ENCODE measurements around the gene ZNRF2.

The ZNRF2 gene

GRCh38 chr7:30255064-30255769 is 29.2 kb upstream of the ZNRF2 start:
- H3K4me1 ChIP-seq (ENCODE audit: control insufficient read depth in 2 of 2, insufficient read depth in 1 of 2, low read depth in 1 of 2, low read length in 2 of 2), result no peaks in the 10 kb centered on the region
- peaks cover 0 to 2% (median 0%) of the 10 kb centered on the region in 3 experiments for H3K27me3 ChIP-seq (ENCODE audit: control insufficient read depth in 3 of 3, insufficient read depth in 3 of 3, low read depth in 1 of 3, low read length in 3 of 3)
- no CpG with 5 or more reads among the region's 4 CpGs for WGBS, 2 donors (ENCODE audit: extremely low coverage in 2 of 2, insufficient read length in 2 of 2, insufficient replicate concordance in 1 of 2)
- no peak overlapping the region for H4K8ac ChIP-seq (ENCODE audit: low read depth, low read length)
- no peaks in the 10 kb centered on the region for H3K9me3 ChIP-seq (replicated peaks in 1 of 2; ENCODE audit: control insufficient read depth in 2 of 2, insufficient read depth in 1 of 2, low read depth in 1 of 2, low read length in 2 of 2)
- no peaks in the 10 kb centered on the region for H3K79me1 ChIP-seq (ENCODE audit: low read depth, low read length)
- no peak overlapping the region for H3K4me3 ChIP-seq (ENCODE audit: low read length in 2 of 2)
- H3K18ac ChIP-seq (ENCODE audit: low read length), result no peak overlapping the region
- no peak overlapping the region for H2BK12ac ChIP-seq (ENCODE audit: low read length)
- no peak overlapping the region for H3K4ac ChIP-seq (ENCODE audit: low read length)
- no peak overlapping the region for H2BK120ac ChIP-seq (ENCODE audit: low read depth, low read length)
- H2BK5ac ChIP-seq (ENCODE audit: low read length), result no peak overlapping the region
- H3K27ac ChIP-seq (replicated peaks; ENCODE audit: low read length), result no peak overlapping the region
- H3K23ac ChIP-seq (ENCODE audit: low read depth, low read length, poor library complexity), result no peak overlapping the region
- no peak overlapping the region for H3K4me2 ChIP-seq (ENCODE audit: insufficient read depth, low read length, poor library complexity, severe bottlenecking)
- no peaks in the 10 kb centered on the region for H3K36me3 ChIP-seq (replicated peaks in 1 of 2; ENCODE audit: control insufficient read depth in 2 of 2, insufficient read depth in 2 of 2, low read length in 2 of 2)
- H2BK15ac ChIP-seq (ENCODE audit: low read length), result no peak overlapping the region
- H2AK5ac ChIP-seq (ENCODE audit: low read depth, low read length), result no peak overlapping the region
- no peak for DNase-seq (ENCODE audit: low spot score)
- no peak overlapping the region for H3K9ac ChIP-seq (ENCODE audit: low read depth, low read length, poor library complexity)
- no peak overlapping the region for H3K14ac ChIP-seq (ENCODE audit: low read length)
- H2AFZ ChIP-seq (ENCODE audit: low read length), result no peak overlapping the region
- no peak overlapping the region for H4K91ac ChIP-seq (ENCODE audit: low read depth, low read length, poor library complexity)

GRCh38 chr7:30256349-30256858 is 28.0 kb upstream of the ZNRF2 start:
- Histone ChIP-seq H4K91ac (ENCODE audit: low read depth, low read length, poor library complexity) (no peak overlapping the region), H3K23ac (ENCODE audit: low read depth, low read length, poor library complexity) (no peak overlapping the region), H3K14ac (ENCODE audit: low read length) (no peak overlapping the region), H3K4me1 (ENCODE audit: control insufficient read depth in 2 of 2, insufficient read depth in 1 of 2, low read depth in 1 of 2, low read length in 2 of 2) (no peaks in the 10 kb centered on the region), H2AFZ (ENCODE audit: low read length) (no peak overlapping the region), H2BK120ac (ENCODE audit: low read depth, low read length) (no peak overlapping the region), H3K27ac (replicated peaks; ENCODE audit: low read length) (no peak overlapping the region), H2BK5ac (ENCODE audit: low read length) (no peak overlapping the region), H3K4ac (ENCODE audit: low read length) (no peak overlapping the region), H4K8ac (ENCODE audit: low read depth, low read length) (no peak overlapping the region), H2BK15ac (ENCODE audit: low read length) (no peak overlapping the region), H3K36me3 (replicated peaks in 1 of 2; ENCODE audit: control insufficient read depth in 2 of 2, insufficient read depth in 2 of 2, low read length in 2 of 2) (no peaks in the 10 kb centered on the region), H2BK12ac (ENCODE audit: low read length) (no peak overlapping the region), H3K4me3 (ENCODE audit: low read length in 2 of 2) (no peak overlapping the region), H3K4me2 (ENCODE audit: insufficient read depth, low read length, poor library complexity, severe bottlenecking) (no peak overlapping the region), H3K9me3 (replicated peaks in 1 of 2; ENCODE audit: control insufficient read depth in 2 of 2, insufficient read depth in 1 of 2, low read depth in 1 of 2, low read length in 2 of 2) (no peaks in the 10 kb centered on the region), H3K18ac (ENCODE audit: low read length) (no peak overlapping the region), H3K27me3 (ENCODE audit: control insufficient read depth in 3 of 3, insufficient read depth in 3 of 3, low read depth in 1 of 3, low read length in 3 of 3) (peaks cover 0 to 2% (median 0%) of the 10 kb centered on the region in 3 experiments), H3K79me1 (ENCODE audit: low read depth, low read length) (no peaks in the 10 kb centered on the region), H3K9ac (ENCODE audit: low read depth, low read length, poor library complexity) (no peak overlapping the region), H2AK5ac (ENCODE audit: low read depth, low read length) (no peak overlapping the region)
- no CpG with 5 or more reads among the region's 10 CpGs for WGBS, 2 donors (ENCODE audit: extremely low coverage in 2 of 2, insufficient read length in 2 of 2, insufficient replicate concordance in 1 of 2)
- no peak for DNase-seq (ENCODE audit: low spot score)

GRCh38 chr7:30260246-30260768 is 24.1 kb upstream of the ZNRF2 start:
- no peaks in the 10 kb centered on the region for H3K79me1 ChIP-seq (ENCODE audit: low read depth, low read length)
- no peak overlapping the region for H3K9ac ChIP-seq (ENCODE audit: low read depth, low read length, poor library complexity)
- H3K4me3 ChIP-seq (ENCODE audit: low read length in 2 of 2), result no peak overlapping the region
- no peak overlapping the region for H3K14ac ChIP-seq (ENCODE audit: low read length)
- H2AFZ ChIP-seq (ENCODE audit: low read length), result no peak overlapping the region
- DNase-seq (ENCODE audit: low spot score), result no peak
- H4K8ac ChIP-seq (ENCODE audit: low read depth, low read length), result no peak overlapping the region
- H2AK5ac ChIP-seq (ENCODE audit: low read depth, low read length), result no peak overlapping the region
- no peak overlapping the region for H3K18ac ChIP-seq (ENCODE audit: low read length)
- no peak overlapping the region for H2BK120ac ChIP-seq (ENCODE audit: low read depth, low read length)
- no peak overlapping the region for H3K4me2 ChIP-seq (ENCODE audit: insufficient read depth, low read length, poor library complexity, severe bottlenecking)
- no peaks in the 10 kb centered on the region for H3K4me1 ChIP-seq (ENCODE audit: control insufficient read depth in 2 of 2, insufficient read depth in 1 of 2, low read depth in 1 of 2, low read length in 2 of 2)
- no peaks in the 10 kb centered on the region for H3K27me3 ChIP-seq (ENCODE audit: control insufficient read depth in 3 of 3, insufficient read depth in 3 of 3, low read depth in 1 of 3, low read length in 3 of 3)
- H3K27ac ChIP-seq (replicated peaks; ENCODE audit: low read length), result no peak overlapping the region
- H3K4ac ChIP-seq (ENCODE audit: low read length), result no peak overlapping the region
- H2BK12ac ChIP-seq (ENCODE audit: low read length), result no peak overlapping the region
- no CpG with 5 or more reads among the region's 1 CpG for WGBS, 2 donors (ENCODE audit: extremely low coverage in 2 of 2, insufficient read length in 2 of 2, insufficient replicate concordance in 1 of 2)
- H3K23ac ChIP-seq (ENCODE audit: low read depth, low read length, poor library complexity), result no peak overlapping the region
- no peak overlapping the region for H4K91ac ChIP-seq (ENCODE audit: low read depth, low read length, poor library complexity)
- H3K9me3 ChIP-seq (replicated peaks in 1 of 2; ENCODE audit: control insufficient read depth in 2 of 2, insufficient read depth in 1 of 2, low read depth in 1 of 2, low read length in 2 of 2), result no peaks in the 10 kb centered on the region
- no peak overlapping the region for H2BK5ac ChIP-seq (ENCODE audit: low read length)
- H2BK15ac ChIP-seq (ENCODE audit: low read length), result no peak overlapping the region
- no peaks in the 10 kb centered on the region for H3K36me3 ChIP-seq (replicated peaks in 1 of 2; ENCODE audit: control insufficient read depth in 2 of 2, insufficient read depth in 2 of 2, low read length in 2 of 2)

GRCh38 chr7:30263090-30263710 is 21.2 kb upstream of the ZNRF2 start:
- H3K36me3 ChIP-seq (replicated peaks in 1 of 2; ENCODE audit: control insufficient read depth in 2 of 2, insufficient read depth in 2 of 2, low read length in 2 of 2), result no peaks in the 10 kb centered on the region
- no peak overlapping the region for H3K14ac ChIP-seq (ENCODE audit: low read length)
- H4K8ac ChIP-seq (ENCODE audit: low read depth, low read length), result no peak overlapping the region
- H3K9me3 ChIP-seq (replicated peaks in 1 of 2; ENCODE audit: control insufficient read depth in 2 of 2, insufficient read depth in 1 of 2, low read depth in 1 of 2, low read length in 2 of 2), result no peaks in the 10 kb centered on the region
- H3K4me2 ChIP-seq (ENCODE audit: insufficient read depth, low read length, poor library complexity, severe bottlenecking), result no peak overlapping the region
- H3K27me3 ChIP-seq (ENCODE audit: control insufficient read depth in 3 of 3, insufficient read depth in 3 of 3, low read depth in 1 of 3, low read length in 3 of 3), result no peaks in the 10 kb centered on the region
- no peak overlapping the region for H2BK120ac ChIP-seq (ENCODE audit: low read depth, low read length)
- no peak overlapping the region for H4K91ac ChIP-seq (ENCODE audit: low read depth, low read length, poor library complexity)
- no peak overlapping the region for H2AK5ac ChIP-seq (ENCODE audit: low read depth, low read length)
- WGBS, 2 donors (ENCODE audit: extremely low coverage in 2 of 2, insufficient read length in 2 of 2, insufficient replicate concordance in 1 of 2), result no CpG with 5 or more reads among the region's 4 CpGs
- H3K18ac ChIP-seq (ENCODE audit: low read length), result no peak overlapping the region
- H2AFZ ChIP-seq (ENCODE audit: low read length), result no peak overlapping the region
- no peak for DNase-seq (ENCODE audit: low spot score)
- H3K4me3 ChIP-seq (ENCODE audit: low read length in 2 of 2), result no peak overlapping the region
- H3K4me1 ChIP-seq (ENCODE audit: control insufficient read depth in 2 of 2, insufficient read depth in 1 of 2, low read depth in 1 of 2, low read length in 2 of 2), result no peaks in the 10 kb centered on the region
- H3K4ac ChIP-seq (ENCODE audit: low read length), result no peak overlapping the region
- H3K23ac ChIP-seq (ENCODE audit: low read depth, low read length, poor library complexity), result no peak overlapping the region
- no peak overlapping the region for H2BK5ac ChIP-seq (ENCODE audit: low read length)
- no peak overlapping the region for H3K9ac ChIP-seq (ENCODE audit: low read depth, low read length, poor library complexity)
- H2BK15ac ChIP-seq (ENCODE audit: low read length), result no peak overlapping the region
- H3K27ac ChIP-seq (replicated peaks; ENCODE audit: low read length), result no peak overlapping the region
- no peak overlapping the region for H2BK12ac ChIP-seq (ENCODE audit: low read length)
- H3K79me1 ChIP-seq (ENCODE audit: low read depth, low read length), result no peaks in the 10 kb centered on the region
